ENCODE measurements around the gene BEAN1.

Gene BEAN1

GRCh38 chr16:66481943-66482390 lies 54.9 kb downstream of the BEAN1 start:
- no peak overlapping the region for H3K27ac ChIP-seq (ENCODE audit: extremely low read depth, low read depth, low read length)
- no peak overlapping the region for H3K4me3 ChIP-seq (ENCODE audit: low read depth, low read length)
- TF ChIP-seq ZNF639 (tag by site-specific recombination; IDR thresholded peaks at IDR 0.05) = no peak
- TF ChIP-seq ZNF114 (tag by site-specific recombination; IDR thresholded peaks at IDR 0.05) = no peak
- TF ChIP-seq ZNF48 (tag by site-specific recombination; IDR thresholded peaks at IDR 0.05) = no peak
- TF ChIP-seq ZBTB17 (tag by site-specific recombination; IDR thresholded peaks at IDR 0.05) = no peak
- TF ChIP-seq ZBTB26 (tag by site-specific recombination; optimal IDR thresholded peaks at IDR 0.05) = no peak
- no peak for TF ChIP-seq MEIS1 (CRISPR knock-in tag; IDR thresholded peaks at IDR 0.05; ENCODE audit: borderline replicate concordance)
- no peak for TF ChIP-seq EGR2 (tag by site-specific recombination; IDR thresholded peaks at IDR 0.05; ENCODE audit: low read depth)
- TF ChIP-seq ZBTB49 (tag by site-specific recombination; IDR thresholded peaks at IDR 0.05; ENCODE audit: low read depth) = no peak
- TF ChIP-seq ZNF692 (tag by site-specific recombination; IDR thresholded peaks at IDR 0.05) = no peak
- no peaks in the 10 kb centered on the region for H3K4me1 ChIP-seq (ENCODE audit: control insufficient read depth, insufficient read depth, low read length)
- H3K36me3 ChIP-seq (ENCODE audit: control insufficient read depth in 2 of 2, insufficient read depth in 1 of 2, low read length in 2 of 2) = no peaks in the 10 kb centered on the region
- H3K9me3 ChIP-seq (ENCODE audit: control insufficient read depth, insufficient read depth, low read depth, low read length) = no peaks in the 10 kb centered on the region
- POLR2A ChIA-PET = interaction anchor here (0.6 kb wide), 1 partner anchor 54 kb away, joined by 10 read pairs; no protein-coding TSS in a partner anchor
- CTCF ChIA-PET = interaction anchor here (1.3 to 4.2 kb wide), 3 partner anchors 71 to 124 kb away, joined by 3 to 55 read pairs (median 5); no protein-coding TSS in a partner anchor

GRCh38 chr16:66483689-66484452 lies 56.8 kb downstream of the BEAN1 start:
- ChIA-PET CTCF (interaction anchor here (0.6 to 4.2 kb wide), 5 partner anchors 9 to 143 kb away, joined by 3 to 55 read pairs (median 3); no protein-coding TSS in a partner anchor), POLR2A (no interaction called here)
- TF ChIP-seq EGR2 (tag by site-specific recombination; IDR thresholded peaks at IDR 0.05; ENCODE audit: low read depth) = peak; percentile 29; the same call in 1 of the 2 replicates
- peak; percentile 91 for TF ChIP-seq ZNF654 (tag by site-specific recombination; IDR thresholded peaks at IDR 0.05; ENCODE audit: low read depth)
- TF ChIP-seq SP7 (tag by site-specific recombination; IDR thresholded peaks at IDR 0.05) = peak; percentile 40; the same call in 1 of the 2 replicates
- no peak for TF ChIP-seq ZNF623 (tag by site-specific recombination; IDR thresholded peaks at IDR 0.05)
- no peak for TF ChIP-seq GLIS2 (tag by site-specific recombination; IDR thresholded peaks at IDR 0.05)
- peak; percentile 89 for TF ChIP-seq ZNF2 (tag by site-specific recombination; IDR thresholded peaks at IDR 0.05)
- peak; percentile 20; the same call in 1 of the 2 replicates for TF ChIP-seq ZBTB17 (tag by site-specific recombination; IDR thresholded peaks at IDR 0.05)
- TF ChIP-seq PATZ1 (tag by site-specific recombination; IDR thresholded peaks at IDR 0.05) = peak; percentile 45; the same call in 1 of the 2 replicates
- TF ChIP-seq ZNF155 (tag by site-specific recombination; IDR thresholded peaks at IDR 0.05) = no peak
- TF ChIP-seq ZNF335 (tag by site-specific recombination; conservative IDR thresholded peaks at IDR 0.05) = peak; percentile 29; the same call in 1 of the 2 replicates
- peak; percentile 93 for TF ChIP-seq CTCF (tag by site-specific recombination; IDR thresholded peaks at IDR 0.05)
- peak; percentile 31; the same call in 1 of the 2 replicates for TF ChIP-seq ZFHX2 (tag by site-specific recombination; conservative IDR thresholded peaks at IDR 0.05)
- TF ChIP-seq ZNF692 (tag by site-specific recombination; IDR thresholded peaks at IDR 0.05) = 0 out of 2 replicates have a peak, but pooled peaks have one; percentile 13
- TF ChIP-seq ZNF660 (tag by site-specific recombination; IDR thresholded peaks at IDR 0.05) = peak; percentile 88
- Histone ChIP-seq H3K4me1 (ENCODE audit: control insufficient read depth, insufficient read depth, low read length) (no peaks in the 10 kb centered on the region), H3K4me3 (ENCODE audit: low read depth, low read length) (no peak overlapping the region), H3K36me3 (ENCODE audit: control insufficient read depth in 2 of 2, insufficient read depth in 1 of 2, low read length in 2 of 2) (no peaks in the 10 kb centered on the region), H3K27ac (ENCODE audit: extremely low read depth, low read depth, low read length) (no peak overlapping the region), H3K9me3 (ENCODE audit: control insufficient read depth, insufficient read depth, low read depth, low read length) (no peaks in the 10 kb centered on the region)

All from HEK293 (cell line).